ENCODE results near the gene TNNC2. TPM values are rescaled to one million over a fixed set of nuclear protein-coding genes. Genes with fewer than 3 reads are reported as not detected.
A peak's percentile ranks its signal among the peaks of the same experiment; 100 is the strongest.

TNNC2 gene
- polyA plus RNA-seq, 3 donors, result 0.71 to 1.2 (median 1.0) TPM

- intact Hi-C loops (cut with micrococcal nuclease), result no loop called here
- no peaks in the 10 kb centered on the region for H3K27me3 Mint-ChIP-seq (ENCODE audit: low read depth in 3 of 3)
- H3K27ac ChIP-seq (ENCODE audit: low read depth in 1 of 2, low read length in 2 of 2), result peak overlapping the region in 1 of 2 donors; percentile 82
- peak overlapping the region in 1 of 3 experiments; percentile 84 for H3K4me3 ChIP-seq (replicated peaks in 1 of 3; ENCODE audit: low read depth in 2 of 3, low read length in 3 of 3)
- peaks cover under 1 to 27% of the 10 kb centered on the region in 2 donors for H3K36me3 ChIP-seq (replicated peaks in 1 of 2; ENCODE audit: control insufficient read depth in 1 of 2, insufficient read depth in 2 of 2, low read length in 2 of 2)
- H3K36me3 Mint-ChIP-seq, result peaks cover 12 to 42% of the 10 kb centered on the region in 2 donors
- peaks cover 14% of the 10 kb centered on the region for H3K79me2 ChIP-seq (ENCODE audit: insufficient read depth, low read length)
- TF ChIP-seq CTCF (IDR thresholded peaks at IDR 0.05), result no peak
- peak overlapping the region; percentile 92 for H3K4me2 ChIP-seq (replicated peaks; ENCODE audit: extremely low read depth, low read length, poor library complexity, severe bottlenecking)
- peaks cover 49 to 58% of the 10 kb centered on the region in 2 donors for H3K4me1 ChIP-seq (ENCODE audit: control insufficient read depth in 1 of 2, insufficient read depth in 2 of 2, low read length in 2 of 2)
- H3K27me3 ChIP-seq (ENCODE audit: control insufficient read depth in 2 of 2, insufficient read depth in 2 of 2, low read length in 2 of 2), result no peaks in the 10 kb centered on the region
- no peak for DNase-seq
- H4K20me1 ChIP-seq (ENCODE audit: insufficient read depth, low read length), result peaks cover 3% of the 10 kb centered on the region
- peak overlapping the region; percentile 80 to 88 for H3K4me3 Mint-ChIP-seq
- peak overlapping the region; percentile 87 for H2AFZ ChIP-seq (ENCODE audit: insufficient read depth, low read depth, low read length, poor library complexity, severe bottlenecking)
- 96% methylated on average over 13 of the region's 14 CpGs for WGBS (ENCODE audit: insufficient coverage)
- peak overlapping the region; percentile 83 for H3K9ac ChIP-seq (ENCODE audit: insufficient read depth, low read length, poor library complexity, severe bottlenecking)
- H3K9me3 Mint-ChIP-seq, result peaks cover 0 to 1% (median 0%) of the 10 kb centered on the region in 7 donors
- no peaks in the 10 kb centered on the region for H3K9me3 ChIP-seq (replicated peaks in 1 of 2; ENCODE audit: control insufficient read depth in 1 of 2, insufficient read depth in 1 of 2, low read length in 2 of 2)
- peak overlapping the region; percentile 35 to 96 (median 58) for H3K27ac Mint-ChIP-seq
- H3K4me1 Mint-ChIP-seq, result peaks cover 56% of the 10 kb centered on the region
These were observed 7.7 kb upstream of the TNNC2 start for GRCh38 chr20:45834797-45835161.

- Histone ChIP-seq H3K27me3 (ENCODE audit: control insufficient read depth in 2 of 2, insufficient read depth in 2 of 2, low read length in 2 of 2) (no peaks in the 10 kb centered on the region), H2AFZ (ENCODE audit: insufficient read depth, low read depth, low read length, poor library complexity, severe bottlenecking) (peak overlapping the region; percentile 87), H3K9me3 (replicated peaks in 1 of 2; ENCODE audit: control insufficient read depth in 1 of 2, insufficient read depth in 1 of 2, low read length in 2 of 2) (no peaks in the 10 kb centered on the region), H3K27ac (ENCODE audit: low read depth in 1 of 2, low read length in 2 of 2) (peak overlapping the region; percentile 82 to 95), H3K36me3 (replicated peaks in 1 of 2; ENCODE audit: control insufficient read depth in 1 of 2, insufficient read depth in 2 of 2, low read length in 2 of 2) (peaks cover 0 to 24% of the 10 kb centered on the region in 2 donors), H3K4me2 (replicated peaks; ENCODE audit: extremely low read depth, low read length, poor library complexity, severe bottlenecking) (peak overlapping the region; percentile 92), H3K9ac (ENCODE audit: insufficient read depth, low read length, poor library complexity, severe bottlenecking) (peak overlapping the region; percentile 83), H3K4me1 (ENCODE audit: control insufficient read depth in 1 of 2, insufficient read depth in 2 of 2, low read length in 2 of 2) (peaks cover 49 to 58% of the 10 kb centered on the region in 2 donors), H3K4me3 (replicated peaks in 1 of 3; ENCODE audit: low read depth in 2 of 3, low read length in 3 of 3) (peak overlapping the region; percentile 73 to 84 (median 76)), H3K79me2 (ENCODE audit: insufficient read depth, low read length) (peaks cover 14% of the 10 kb centered on the region), H4K20me1 (ENCODE audit: insufficient read depth, low read length) (peaks cover 3% of the 10 kb centered on the region)
- Mint-ChIP-seq H3K4me3 (peak overlapping the region; percentile 80 to 88), H3K27ac (peak overlapping the region; percentile 63 to 97 (median 88)), H3K4me1 (peaks cover 56% of the 10 kb centered on the region), H3K27me3 (ENCODE audit: low read depth in 3 of 3) (no peaks in the 10 kb centered on the region), H3K9me3 (peaks cover 0 to 1% (median 0%) of the 10 kb centered on the region in 7 donors), H3K36me3 (peaks cover 12 to 35% of the 10 kb centered on the region in 2 donors)
- peak in 2 of 3 donors; percentile 30 to 39 for DNase-seq
- TF ChIP-seq CTCF (IDR thresholded peaks at IDR 0.05), result no peak
- intact Hi-C loops (cut with micrococcal nuclease), result no loop called here
- 7% methylated on average over 66 of the region's 71 CpGs for WGBS (ENCODE audit: insufficient coverage)
These were observed 7.0 kb upstream of the TNNC2 start for GRCh38 chr20:45833883-45834796.
